Activated T-cell treated with anti-CD3 and anti-CD28 coated beads, Interleukin-2, amount 50 U/mL, for 1 hour (primary cell): ENCODE data around the gene TXN2.

ENCODE experiments used
- DNase-seq: peaks from one replicate; pipeline ENCODE4 v3.0.0-alpha.2; 2020

Gene TXN2

DNA sequence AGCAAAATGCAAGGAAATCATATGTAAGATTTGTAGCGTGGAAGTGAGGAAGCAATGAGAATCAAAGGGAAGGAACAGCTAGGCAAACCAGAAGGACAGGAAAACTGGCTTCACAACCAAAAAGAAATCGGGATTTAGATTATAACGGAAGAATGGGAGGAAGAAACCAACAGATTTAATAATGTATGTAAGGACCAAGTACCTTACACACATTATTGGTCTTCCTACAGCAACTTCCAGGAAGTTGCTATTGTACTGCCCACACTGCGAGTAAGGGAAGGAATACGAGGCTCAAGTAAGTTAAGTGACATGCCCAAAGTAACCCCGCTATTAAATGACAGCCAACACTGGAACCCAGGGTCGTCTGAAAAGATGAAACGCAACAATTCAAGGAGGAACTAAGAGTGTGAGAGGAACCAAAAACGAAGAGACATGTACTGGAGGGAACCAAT lies 473 bp downstream of the TXN2 start:
- DNase-seq = no peak

DNA sequence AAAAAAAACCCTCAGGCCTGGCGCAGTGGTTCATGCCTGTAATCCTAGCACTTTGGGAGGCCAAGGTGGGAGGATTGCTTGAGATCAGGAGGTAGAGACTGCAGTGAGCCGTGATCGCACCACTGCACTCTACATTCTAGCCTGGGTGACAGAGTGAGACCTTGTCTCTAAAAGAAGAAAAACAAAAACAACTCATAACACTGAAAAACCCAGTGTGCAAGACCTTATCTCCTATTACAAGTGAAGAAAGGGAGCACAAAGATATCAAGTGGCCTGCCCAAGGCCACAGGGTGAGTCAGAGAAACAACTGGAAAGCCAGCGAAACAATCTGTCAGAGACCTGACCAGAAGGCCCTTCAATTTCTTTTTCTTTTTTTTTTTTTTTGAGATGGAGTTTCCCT lies 2.5 kb downstream of the TXN2 start:
- no peak for DNase-seq

DNA sequence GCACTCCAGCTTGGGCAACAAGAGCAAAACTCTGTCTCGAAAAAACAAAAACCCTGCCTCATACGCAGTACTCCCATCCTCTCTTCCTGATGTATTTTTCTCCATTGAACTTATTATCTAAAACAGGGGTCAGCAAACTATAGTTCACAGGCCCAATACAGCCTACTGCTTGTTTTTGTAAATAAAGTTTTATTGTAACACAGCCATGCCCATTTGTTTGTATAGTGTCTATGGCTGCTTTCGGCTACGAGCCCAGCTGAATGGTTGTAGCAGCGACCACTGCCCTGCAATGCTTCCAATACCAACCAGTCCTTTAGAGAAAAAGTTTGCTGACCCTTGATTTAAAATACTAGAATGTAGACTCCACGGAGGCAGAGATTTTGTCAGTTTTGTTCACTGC lies 6.1 kb downstream of the TXN2 start:
- DNase-seq = no peak

DNA sequence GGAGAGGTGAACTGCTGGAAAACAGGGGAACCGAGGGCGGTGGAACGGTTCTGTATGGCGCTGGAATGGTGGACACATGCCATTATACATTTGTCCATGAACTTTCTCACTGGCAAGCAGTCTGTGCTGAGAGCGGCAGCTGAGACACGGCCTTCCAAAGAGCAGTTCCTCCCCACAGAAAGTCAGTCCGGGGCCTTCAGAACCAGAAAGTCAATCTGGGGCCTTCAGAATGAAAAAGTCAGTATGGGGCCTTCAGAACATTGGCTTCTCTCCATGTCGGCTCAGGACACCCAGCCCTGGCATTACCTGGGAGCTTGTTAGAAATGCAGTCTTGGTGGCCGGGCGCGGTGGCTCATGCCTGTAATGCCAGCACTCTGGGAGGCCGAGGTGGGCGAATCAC lies 8.8 kb downstream of the TXN2 start:
- no peak for DNase-seq

DNA sequence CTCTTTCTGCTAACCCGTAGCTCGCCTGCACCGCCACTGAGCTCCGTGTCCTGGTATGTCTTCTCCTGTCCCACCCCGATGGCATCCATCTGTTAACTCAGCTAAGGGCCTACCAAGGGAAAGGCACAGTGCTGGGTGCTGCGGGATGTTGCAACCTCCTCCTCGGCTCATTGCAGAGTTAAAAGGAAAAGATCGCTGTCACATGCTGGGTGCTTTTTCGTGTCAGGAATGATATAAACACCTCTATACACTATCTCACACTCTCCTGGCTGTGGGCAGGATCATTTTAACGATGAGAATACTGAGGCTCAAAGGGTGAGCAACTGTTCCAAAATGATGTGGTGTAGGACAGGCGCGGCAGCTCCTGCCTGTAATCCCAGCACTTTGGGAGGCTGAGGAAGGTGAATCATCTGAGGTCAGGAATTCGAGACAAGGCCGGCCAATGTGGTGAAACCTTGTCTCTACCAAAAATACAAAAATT lies 10.1 kb downstream of the TXN2 start:
- no peak for DNase-seq

DNA sequence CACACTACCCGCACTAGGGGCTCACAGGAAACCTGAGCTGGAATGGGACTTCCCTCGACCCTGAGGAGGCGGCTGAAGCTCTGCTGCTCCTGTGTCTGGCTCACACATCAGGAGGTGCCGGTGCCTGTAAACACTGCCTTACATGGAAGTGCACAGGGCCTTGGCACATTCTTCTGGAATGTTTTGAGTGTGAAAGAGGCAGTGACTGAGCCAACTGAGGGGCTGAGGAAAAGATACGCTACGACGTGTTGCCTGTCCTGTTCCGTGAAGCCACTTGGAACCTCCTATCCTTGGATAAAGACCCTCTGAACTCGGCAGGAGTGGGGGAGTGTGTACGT lies 10.5 kb downstream of the TXN2 start:
- DNase-seq = no peak

DNA sequence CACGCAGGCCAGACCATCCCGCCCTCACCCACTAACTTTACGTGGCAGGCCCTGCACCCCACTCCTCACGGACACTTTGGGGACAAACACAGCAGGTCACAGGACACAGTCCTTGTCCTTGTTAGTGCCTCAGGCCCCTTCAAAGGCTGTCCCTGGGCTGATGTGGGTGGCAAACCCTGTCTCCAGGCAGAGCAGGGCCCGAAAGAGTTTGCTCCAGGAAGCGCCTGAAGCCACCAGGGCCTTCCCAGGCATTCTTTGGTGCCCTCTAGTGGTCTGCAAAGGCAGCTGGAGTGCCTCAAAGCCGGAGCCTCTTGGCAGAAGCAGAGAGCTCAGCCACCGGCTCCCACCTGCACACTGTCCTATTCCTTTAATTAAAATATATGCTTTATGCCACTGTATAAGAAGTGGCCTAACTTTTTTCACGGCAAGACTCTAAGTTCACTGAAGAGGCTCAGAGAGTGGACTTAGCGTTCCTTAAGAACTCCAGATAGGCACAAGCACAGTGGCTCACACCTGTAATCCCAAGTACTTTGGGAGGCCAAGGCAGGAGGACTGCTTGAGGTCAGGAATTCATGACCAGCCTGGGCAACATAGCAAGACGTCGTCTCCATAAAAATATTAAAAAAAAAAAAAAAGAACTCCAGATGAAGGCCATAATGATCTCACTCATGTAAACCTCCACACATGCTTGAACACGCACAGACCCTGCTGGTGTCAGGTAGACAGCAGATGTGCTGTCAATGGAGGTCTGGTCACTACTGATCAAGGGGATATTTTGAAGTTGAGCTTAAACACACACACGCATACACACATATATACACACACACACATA lies 11.1 kb downstream of the TXN2 start:
- peak; percentile 81 for DNase-seq

DNA sequence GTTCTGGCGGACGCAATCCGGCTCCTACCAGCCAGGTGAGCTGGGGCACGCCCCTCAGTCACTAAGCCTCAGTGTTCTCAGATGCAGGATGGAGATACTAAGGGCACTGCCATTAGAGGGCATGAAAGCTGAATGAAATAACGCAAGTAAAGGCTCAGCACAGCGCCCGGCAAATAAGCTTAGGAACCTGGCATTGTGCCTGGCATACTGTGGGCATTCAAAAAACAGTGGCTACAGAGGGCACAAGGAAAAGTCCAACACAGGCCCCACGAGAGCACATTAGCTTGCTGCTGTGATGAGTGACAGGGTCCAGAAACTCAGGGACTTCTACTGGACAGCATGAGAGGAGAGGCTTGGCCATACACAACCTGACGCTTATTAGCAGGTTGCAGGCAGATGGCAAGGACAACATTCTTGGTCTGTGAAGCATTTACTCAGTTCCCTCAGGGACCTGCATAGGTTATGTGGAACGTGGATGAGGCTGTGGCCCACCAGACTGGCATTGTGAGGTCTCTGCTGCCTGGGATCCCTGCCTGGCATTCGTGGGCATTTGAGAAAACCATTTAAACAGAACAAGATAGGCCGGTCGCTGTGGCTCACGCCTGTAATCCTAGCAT lies 12.2 kb downstream of the TXN2 start:
- no peak for DNase-seq

DNA sequence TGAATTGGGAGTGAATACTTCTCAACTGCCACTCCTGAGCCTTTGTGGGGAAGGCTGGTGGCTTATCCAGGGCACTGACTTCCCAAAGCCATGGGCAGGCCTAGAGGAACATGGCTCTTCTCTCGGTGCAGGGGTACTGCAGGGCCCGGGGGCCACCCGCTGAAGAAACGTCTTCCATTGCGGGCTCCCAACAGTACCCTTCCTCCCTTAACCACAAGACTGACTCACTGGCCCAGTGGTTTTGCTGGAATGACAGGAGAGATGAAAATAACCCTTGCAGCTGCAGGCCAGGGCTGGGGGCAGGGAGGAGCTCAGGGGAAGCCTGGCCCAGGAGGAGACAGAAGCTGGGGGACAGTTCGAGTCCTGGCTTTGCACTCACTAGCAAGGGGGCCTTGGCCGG lies 13.5 kb downstream of the TXN2 start:
- DNase-seq = no peak

DNA sequence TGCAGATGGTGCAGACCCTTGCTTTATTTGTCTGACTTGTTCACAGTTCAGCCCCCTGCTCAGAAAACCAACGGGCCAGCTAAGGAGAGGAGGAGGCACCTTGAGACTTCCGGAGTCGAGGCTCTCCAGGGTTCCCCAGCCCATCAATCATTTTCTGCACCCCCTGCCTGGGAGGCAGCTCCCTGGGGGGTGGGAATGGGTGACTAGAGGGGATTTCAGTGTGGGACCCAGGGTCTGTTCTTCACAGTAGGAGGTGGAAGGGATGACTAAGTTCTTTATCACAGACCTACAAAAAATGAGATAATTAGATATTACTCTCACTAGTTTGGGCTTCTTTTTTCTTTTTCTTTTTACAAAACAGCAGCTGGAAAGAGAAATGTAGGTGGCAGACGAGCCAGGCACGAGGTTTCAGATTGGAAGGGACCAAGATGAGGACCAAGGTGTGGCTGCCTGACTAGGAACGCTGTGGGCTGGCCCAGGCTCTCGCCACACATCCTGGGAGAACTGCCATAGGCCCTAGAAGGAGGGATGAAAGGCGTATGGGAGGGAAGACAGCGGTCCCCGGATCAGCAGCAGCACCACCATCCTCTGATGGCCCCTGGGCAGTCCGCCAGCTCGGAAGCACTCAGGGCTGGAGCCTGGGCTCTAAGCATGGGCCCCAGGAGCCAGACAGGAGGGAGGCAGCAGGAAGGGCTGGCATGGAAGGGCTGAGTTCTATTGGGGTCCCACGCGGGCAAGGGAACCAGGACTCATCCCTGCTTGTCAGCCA lies 14.2 kb downstream of the TXN2 start:
- no peak for DNase-seq

DNA sequence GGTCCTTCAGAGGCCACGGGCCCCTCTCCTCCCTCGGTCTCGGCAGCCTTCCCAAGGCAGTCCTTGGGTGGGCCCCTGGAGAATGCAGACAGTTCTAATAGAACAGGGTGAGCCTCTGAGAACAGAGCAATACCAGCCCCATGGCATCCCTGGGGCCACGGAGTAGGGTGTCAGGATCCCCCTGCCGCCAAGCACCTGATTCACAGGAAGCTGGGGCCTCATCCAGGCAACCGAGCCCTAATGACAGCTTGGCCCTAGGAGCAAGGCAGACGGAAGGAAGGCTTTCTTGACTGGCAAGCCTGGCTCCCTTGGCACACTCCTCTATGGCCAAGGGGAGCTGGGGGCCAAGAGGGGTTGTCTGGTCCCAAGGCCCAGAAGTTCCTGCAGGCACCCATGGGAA lies 15.2 kb downstream of the TXN2 start:
- no peak for DNase-seq

DNA sequence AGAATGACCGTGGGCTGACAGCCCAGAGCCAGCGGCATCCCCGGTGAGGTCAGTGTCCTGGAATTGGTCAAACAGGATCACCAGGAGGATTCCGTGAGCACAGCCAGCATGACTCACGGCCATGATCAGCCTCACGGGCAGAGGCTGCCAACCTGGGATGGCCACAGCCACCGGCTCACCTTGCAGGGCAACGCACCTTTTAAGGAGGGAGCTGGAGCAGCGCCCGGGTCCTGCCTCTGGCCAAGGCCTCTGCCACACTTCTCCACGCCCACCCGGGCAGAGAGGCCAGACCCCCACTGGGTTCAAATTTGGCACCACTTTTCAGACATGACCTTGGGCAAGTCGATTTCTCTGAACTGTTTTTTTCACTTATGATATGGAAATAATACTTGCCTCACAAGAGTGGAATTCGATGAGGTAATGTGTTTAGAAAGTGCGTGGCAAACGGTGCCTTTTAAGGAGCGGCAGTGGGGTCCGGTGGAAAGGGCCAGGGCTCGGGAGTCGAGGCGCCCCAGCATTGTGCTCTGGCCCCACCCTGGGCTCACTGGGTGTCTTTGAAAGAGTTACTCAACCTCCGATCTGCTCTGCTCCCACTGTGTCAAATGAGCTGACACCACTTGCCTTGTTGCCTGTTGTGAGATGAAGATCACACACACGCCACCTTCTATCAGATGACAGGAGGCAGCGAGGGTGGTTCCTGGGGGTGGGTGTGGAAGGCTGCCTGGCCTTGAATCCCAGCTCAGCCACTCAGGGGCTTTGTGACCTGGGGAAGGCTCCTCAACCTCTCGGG lies 16.0 kb downstream of the TXN2 start:
- DNase-seq = no peak

DNA sequence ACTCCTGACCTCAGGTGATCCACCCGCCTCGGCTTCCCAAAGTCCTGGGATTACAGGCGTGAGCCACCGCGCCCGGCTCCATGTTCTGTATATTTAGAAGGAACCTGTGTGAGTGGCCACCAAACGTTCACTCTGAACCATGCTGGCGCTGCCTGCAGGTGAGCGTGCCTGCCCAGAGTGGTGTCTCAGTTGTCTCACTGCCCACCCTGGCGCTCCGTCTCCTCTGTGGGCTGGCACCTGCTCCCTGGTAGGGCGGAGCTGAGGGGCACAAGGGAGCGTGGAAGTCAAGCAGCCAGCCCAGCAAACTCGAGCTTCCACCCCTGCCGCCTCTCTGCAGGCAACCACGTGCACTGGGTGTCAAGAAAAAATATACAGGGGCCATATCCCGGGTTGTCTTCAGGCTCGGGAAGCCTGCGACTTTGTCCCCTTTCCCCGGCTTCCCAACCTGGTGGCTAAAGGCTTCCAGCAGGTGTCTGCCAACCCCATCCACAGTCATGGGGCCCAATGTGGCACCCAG lies 16.7 kb downstream of the TXN2 start:
- DNase-seq = no peak

DNA sequence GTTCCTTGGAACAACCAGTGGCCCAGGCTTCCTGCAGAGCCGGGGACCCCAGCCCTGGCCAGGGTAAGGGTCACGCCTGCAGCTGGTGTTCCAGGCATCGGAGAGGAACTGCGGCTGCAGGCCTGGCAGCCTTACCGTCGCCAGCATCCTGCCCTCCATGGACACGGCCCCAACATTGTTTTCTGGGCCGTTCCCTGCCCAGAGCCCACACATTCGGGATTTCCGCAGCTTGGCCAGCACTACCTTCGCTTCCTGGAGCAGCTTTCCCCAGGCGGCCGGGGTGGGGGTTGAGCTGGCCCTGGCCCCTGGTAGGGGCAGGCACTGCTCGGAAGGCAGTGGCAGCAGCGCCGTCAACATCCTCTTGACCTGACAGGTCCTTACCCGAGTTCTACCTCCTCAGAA lies 17.7 kb downstream of the TXN2 start:
- no peak for DNase-seq

DNA sequence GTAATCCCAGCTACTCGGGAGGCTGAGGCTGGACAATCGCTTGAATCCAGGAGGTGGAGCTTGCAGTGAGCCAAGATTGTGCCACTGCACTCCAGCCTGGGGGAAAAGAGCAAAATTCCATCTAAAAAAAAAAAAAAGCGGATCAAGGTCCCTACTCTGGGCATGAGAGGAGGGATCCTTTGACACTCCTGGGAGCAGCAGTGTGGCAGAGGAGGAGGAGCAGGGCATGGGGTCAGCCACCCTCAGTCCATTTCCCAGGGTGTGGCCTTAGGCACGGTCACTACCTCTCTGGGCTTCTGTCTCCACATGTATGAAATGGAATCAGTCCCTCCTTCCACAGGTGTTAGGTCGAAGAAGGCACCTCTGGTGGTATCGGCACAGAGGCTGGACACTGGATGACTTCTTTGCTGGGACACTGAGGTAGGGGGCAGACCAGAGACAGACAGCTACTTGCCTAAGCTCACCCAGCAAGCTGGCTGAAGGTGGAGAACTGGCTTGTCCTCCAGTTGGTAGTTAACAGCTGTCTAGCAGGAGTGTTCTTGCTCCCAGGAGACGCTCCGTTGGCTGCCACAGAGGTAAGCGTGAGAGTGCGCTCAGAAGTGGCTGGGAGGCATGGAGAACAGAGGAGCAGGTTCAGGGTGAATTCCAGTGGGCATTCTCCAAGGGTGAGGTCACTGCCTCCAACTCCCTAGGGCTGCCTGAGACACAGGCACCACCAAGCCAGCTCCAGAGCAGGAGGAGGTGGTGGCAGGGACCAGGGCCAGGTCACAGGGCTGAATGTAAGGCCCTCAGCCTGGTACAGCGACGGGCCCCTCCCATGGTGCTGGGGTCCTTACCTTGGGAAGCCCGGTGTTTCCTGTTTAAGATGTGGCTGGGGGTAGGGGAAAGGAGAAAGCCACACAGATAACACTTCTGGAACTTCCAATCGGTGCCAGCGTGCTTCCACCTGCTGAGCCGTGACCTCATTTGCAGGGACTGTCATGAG lies 19.5 kb downstream of the TXN2 start:
- DNase-seq = no peak

DNA sequence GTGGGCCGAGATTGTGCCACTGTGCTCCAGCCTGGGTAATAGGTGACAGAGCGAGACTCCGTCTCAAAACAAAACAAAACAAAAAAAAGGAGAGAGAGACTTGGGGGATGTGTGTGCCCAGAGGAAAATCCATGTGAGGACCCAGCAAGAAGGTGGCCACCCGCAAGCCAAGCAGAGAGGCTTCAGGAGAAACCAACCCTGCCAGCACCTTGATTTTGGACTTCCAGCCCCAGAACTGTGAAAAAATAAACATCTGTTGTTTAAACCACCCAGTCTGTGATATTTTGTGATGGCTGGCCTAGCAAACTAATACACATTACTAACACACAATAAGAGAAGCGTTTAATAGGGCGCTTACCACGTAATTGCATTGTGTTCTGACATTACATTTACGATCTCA lies 21.2 kb downstream of the TXN2 start:
- DNase-seq = no peak

DNA sequence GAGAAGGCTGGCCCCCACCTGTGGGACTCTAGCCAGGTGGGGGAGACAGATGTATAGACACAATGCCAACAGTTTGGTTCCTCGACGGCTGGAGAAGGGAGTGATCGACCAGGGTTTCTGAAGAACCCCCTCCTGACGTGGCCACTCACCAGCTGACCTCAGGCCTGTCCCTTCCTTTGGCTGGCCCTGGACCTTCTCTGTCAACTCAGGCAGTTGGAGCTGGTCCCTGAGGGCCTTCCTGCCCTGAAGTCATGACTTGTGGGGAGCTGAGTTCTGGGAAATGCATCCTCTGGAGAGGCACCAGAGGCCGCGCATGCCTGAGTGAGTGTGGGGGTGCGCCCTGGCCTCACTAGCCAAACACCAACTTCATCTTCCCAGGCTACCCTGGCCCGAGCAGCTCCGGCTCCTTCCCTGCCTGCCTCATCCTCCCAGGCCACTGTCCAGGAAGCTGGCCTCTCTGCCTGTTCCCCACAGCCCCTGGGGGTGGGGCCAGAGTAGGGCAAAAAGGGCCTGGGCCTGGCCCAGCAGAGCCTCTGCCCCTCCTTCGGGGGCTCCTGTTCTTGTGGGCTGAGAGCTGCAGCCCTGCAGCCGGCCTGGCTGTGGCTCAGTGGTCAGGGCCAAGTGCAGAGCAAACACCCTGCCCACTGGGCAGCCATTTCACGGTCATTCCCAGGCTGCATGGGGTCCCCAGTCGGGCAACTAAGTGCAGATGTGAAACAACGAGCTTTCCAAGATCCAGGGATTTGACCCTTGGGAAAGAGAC lies 23.6 kb downstream of the TXN2 start:
- DNase-seq = no peak

DNA sequence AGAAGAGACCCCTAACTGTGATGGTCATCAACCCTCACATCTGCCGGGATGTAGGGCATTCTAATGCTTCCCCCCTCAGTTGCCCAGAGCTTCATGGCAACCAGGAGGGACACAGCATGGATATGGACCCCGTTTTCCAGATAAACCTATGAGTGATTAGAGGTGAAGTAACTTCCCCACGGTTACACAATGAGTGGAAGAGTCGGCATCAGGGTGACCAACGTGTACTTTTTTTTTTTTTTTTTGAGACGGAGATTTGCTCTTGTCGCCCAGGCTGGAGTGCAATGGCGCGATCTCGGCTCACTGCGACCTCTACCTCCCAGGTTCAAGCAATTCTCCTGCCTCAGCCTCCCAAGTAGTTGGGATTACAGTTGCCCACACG lies 25.0 kb downstream of the TXN2 start:
- no peak for DNase-seq

DNA sequence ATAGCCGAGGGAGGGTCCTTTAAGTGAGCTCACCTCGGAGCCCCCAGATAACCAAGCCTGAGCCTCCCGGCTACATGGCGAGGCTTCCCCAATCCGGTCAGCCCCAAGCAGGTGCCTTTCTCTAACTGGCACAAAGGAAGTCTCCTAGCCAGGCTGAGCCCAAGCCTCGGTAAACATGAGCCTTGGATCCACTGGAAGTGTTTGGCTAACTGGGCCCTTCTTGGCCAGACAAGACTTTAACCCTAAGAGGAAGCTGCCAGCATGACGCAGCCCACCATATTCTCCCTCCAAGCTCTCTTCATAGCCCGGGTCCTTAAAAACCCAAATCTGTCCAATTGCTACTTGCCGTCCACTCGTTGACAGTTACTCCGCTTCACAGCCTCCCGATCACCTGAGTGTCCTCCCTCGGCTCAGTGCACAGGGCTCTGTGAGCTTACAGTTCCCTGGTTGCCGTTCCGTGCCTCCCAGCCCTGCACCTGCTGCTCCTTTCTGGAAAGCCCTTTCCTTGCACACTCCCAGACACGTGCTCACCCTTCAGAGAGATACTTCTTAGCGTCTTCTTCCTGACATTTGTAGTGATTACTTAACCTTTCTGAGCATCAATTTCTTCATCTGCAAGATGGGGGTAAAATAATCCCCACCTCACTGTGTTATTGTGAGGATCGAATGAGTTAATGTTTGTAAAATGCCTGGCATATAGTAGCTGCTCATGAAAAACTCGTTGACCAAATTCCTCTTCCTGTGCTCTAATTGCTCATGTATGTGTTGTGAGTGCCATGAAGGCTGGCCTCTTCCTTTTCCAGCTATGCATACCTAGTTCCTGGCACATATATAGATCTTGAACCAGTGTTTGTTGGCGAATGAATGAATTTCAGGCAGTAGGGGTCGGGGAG lies 25.6 kb downstream of the TXN2 start:
- DNase-seq = no peak
